Cardiac muscle cell (in vitro differentiated cells and primary cell): ENCODE results near the gene VAPB. TPM values are rescaled to one million over a fixed set of nuclear protein-coding genes. Genes with fewer than 3 reads are reported as not detected.

Source experiments
- DNase-seq, 2 donors: peaks; one replicate each; pipeline versions ENCODE4 v3.0.0 to v3.0.0-alpha.2; 2010 to 2017; ENCODE audit warnings: low read depth in 1 of 2, low spot score in 1 of 2
- H3K27ac ChIP-seq: fragments of 200-600 bp; sonication (generic); 2 replicates; pipeline ENCODE4 v1.5.1; 2016
- H3K27me3 ChIP-seq: fragments of 200-600 bp; sonication (generic); 2 replicates; pipeline ENCODE4 v1.6.0; 2016; ENCODE audit warnings: control low read depth
- H3K36me3 ChIP-seq: fragments of 200-600 bp; sonication (generic); 2 replicates; pipeline ENCODE4 v1.5.1; 2016; ENCODE audit warnings: control low read depth
- H3K4me1 ChIP-seq: fragments of 200-600 bp; sonication (generic); 2 replicates; pipeline ENCODE4 v1.8.1; 2017; ENCODE audit warnings: low read depth, mild to moderate bottlenecking, mixed run types
- H3K4me3 ChIP-seq: fragments of 200-600 bp; sonication (generic); 2 replicates; pipeline ENCODE4 v1.5.1; 2016; ENCODE audit warnings: mild to moderate bottlenecking
- H3K9me3 ChIP-seq: fragments of 200-600 bp; sonication (generic); 2 replicates; pipeline ENCODE4 v1.5.1; 2017; ENCODE audit warnings: low read depth, mild to moderate bottlenecking, control low read depth
- CTCF ChIP-seq: IDR thresholded peaks from 2 replicates; pipeline ENCODE4 v1.5.1; 2012; ENCODE audit warnings: low read depth, mild to moderate bottlenecking, low read length
- polyA plus RNA-seq: library from polyadenylated mRNA; unstranded; fragments of >200 nt; fragmentation: Nextera tagmentation; extraction: Ambion mirVana; gene quantifications from 2 replicates; pipeline ENCODE4 v1.2.1, GENCODE V29; 2016
- total RNA-seq: library from RNA; depleted of rRNA; stranded (reverse); fragments of >200 nt; gene quantifications from 2 replicates; pipeline ENCODE4 v1.2.3, GENCODE V29; 2016

VAPB gene
- total and polyA plus RNA-seq, 2 experiments from 2014 or later: 9.7 to 55.1 TPM

- H3K4me1 ChIP-seq: no peaks in the 10 kb centered on the region
- H3K27ac ChIP-seq: no peak overlapping the region
- no peak for DNase-seq
Measured at GRCh38 chr20:58470336-58471192, 81.5 kb downstream of the VAPB start.

DNA sequence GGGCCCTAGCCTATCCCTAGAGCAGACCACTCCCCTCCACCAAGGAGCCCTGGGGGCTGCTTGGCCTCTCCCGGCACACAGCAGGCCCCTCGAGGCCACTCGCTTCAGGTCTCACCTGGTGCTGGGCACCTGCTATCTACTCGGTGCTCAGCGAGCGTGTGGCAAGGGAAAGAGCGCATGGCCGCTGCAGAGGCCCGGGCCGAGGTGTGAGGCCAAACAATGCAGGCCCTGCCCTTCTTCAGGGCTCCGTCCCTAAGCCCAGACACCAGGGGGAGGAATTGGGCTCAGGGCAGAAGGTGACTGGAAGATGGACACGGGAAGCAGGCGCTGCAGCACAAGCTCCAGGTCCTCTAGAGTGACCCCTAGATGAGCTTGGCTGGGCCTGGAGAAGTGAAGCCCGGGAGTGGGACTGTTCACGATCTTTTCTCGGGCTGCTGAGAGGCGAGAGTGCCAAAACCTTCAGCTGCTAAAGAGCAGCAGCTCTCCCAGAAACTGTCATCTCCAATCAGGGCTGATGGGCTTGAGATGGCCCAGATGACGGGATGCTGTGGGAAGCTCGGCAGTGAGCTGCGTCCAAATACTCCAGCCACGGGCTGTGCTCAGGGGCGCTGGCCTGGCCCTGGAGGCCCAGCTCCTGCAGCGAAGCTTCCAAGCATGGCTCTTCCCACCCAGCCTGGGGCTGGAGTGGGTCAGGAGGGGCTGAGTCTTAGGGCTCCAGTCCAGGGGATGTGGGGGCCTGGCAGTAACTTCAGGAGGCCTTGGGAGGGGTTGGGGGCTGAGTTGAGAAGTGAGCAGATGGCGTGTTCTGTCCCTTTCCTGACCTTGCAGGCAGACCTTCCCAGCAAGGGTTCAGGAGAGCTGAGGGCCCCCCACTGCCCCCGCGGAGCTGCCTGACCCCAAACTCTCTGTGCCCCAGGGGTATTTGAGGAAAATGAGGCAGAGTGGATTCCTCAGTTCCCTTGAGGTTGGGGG, 82.5 kb downstream of the VAPB start:
- Histone ChIP-seq H3K4me1 (no peaks in the 10 kb centered on the region), H3K27me3 (no peaks in the 10 kb centered on the region), H3K36me3 (no peaks in the 10 kb centered on the region), H3K9me3 (no peaks in the 10 kb centered on the region), H3K4me3 (no peak overlapping the region), H3K27ac (no peak overlapping the region)
- peak; percentile 4 for TF ChIP-seq CTCF
- DNase-seq: peak in 1 of 2 donors; percentile 78

More at GRCh38 chr20:58470336-58471192, 81.5 kb downstream of the VAPB start:
- TF ChIP-seq CTCF: no peak
- H3K27me3 ChIP-seq: no peaks in the 10 kb centered on the region
- no peak overlapping the region for H3K4me3 ChIP-seq
- H3K9me3 ChIP-seq: no peaks in the 10 kb centered on the region
- no peaks in the 10 kb centered on the region for H3K36me3 ChIP-seq

GRCh38 chr20:58472273-58473018, 83.4 kb downstream of the VAPB start:
- Histone ChIP-seq H3K9me3 (no peaks in the 10 kb centered on the region), H3K4me3 (no peak overlapping the region), H3K27me3 (no peaks in the 10 kb centered on the region), H3K27ac (no peak overlapping the region), H3K36me3 (no peaks in the 10 kb centered on the region), H3K4me1 (no peaks in the 10 kb centered on the region)
- DNase-seq: no peak
- no peak for TF ChIP-seq CTCF

DNA sequence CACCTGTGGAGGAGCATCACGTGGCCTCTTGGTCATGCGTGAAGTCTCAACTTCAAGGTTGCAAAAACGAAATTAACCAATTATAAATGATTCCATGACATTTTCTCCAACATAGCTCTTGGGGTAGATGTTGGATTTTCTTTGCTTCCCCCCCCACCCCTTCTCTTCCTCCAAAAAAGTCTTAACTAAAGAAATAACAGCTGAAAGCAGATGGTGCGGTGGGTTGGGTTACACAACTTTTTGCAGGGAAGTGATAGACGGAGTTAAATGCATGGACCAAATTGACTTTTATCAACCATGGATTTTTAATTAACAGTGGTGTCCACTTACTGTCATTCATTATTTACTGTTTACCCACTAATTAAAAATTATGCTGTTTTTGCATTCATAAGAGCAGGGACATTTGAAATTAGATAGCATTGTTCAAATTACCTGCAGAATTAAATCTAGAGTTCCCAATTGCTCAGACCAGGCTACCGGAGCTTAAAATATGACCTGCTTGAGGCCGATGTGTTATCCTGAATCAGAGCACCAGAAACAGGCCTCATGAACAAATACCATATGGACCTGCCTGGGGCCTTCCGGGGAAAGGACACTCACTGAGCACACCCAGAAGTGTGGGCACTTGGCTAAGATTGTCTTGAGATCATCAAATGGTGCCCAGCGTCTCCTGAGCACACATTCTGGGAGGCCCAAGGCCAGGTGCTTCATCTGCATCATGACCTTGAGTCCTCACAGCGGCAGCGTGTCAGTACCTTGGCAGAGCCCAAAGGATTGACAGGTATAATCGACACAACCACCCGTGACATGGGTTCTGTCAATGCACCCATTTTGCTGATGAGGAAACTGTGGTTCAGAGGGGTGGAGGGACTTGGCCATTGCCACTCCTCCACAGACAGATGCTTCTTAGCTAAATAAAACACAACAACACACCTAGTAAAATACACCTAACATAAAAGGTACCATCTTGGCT, 84.7 kb downstream of the VAPB start:
- Histone ChIP-seq H3K4me1 (no peaks in the 10 kb centered on the region), H3K9me3 (no peaks in the 10 kb centered on the region), H3K4me3 (no peak overlapping the region), H3K27me3 (no peaks in the 10 kb centered on the region), H3K36me3 (no peaks in the 10 kb centered on the region), H3K27ac (no peak overlapping the region)
- no peak for TF ChIP-seq CTCF
- no peak for DNase-seq
